Thymus (tissue), 11 donors: ENCODE results near the gene TCN2. TPM values are rescaled to one million over a fixed set of nuclear protein-coding genes. Genes with fewer than 3 reads are reported as not detected.
"Not testable (repeated sequence)": the region's sequence is repeated elsewhere in the genome, so short reads cannot be mapped to it uniquely, and the experiment has no call there.

ENCODE experiments used
- DNase-seq, 9 donors: peaks; one replicate each; pipeline ENCODE4 v3.0.0-alpha.2; 2013; ENCODE audit warnings: low spot score in 9 of 9, low read depth in 6 of 9, missing footprints in 1 of 9
- H3K27ac ChIP-seq, 2 donors: one replicate each; pipeline ENCODE4 v1.5.1; 2013; ENCODE audit warnings: control low read depth in 1 of 2, low read depth in 1 of 2, low read length in 1 of 2, mild to moderate bottlenecking in 1 of 2, moderate library complexity in 1 of 2
- H3K27me3 ChIP-seq, 2 donors: one replicate each; pipeline ENCODE4 v1.5.1; 2013; ENCODE audit warnings: low read length in 1 of 2; ENCODE audit not compliant: control insufficient read depth in 2 of 2, insufficient read depth in 1 of 2
- H3K36me3 ChIP-seq, 2 donors: one replicate each; pipeline ENCODE4 v1.5.1; 2013; ENCODE audit warnings: low read length in 1 of 2, mild to moderate bottlenecking in 1 of 2, moderate library complexity in 1 of 2; ENCODE audit not compliant: control insufficient read depth in 2 of 2, insufficient read depth in 2 of 2
- H3K4me1 ChIP-seq, 2 donors: one replicate each; pipeline ENCODE4 v1.5.1; 2013; ENCODE audit warnings: low read length in 2 of 2; ENCODE audit not compliant: control insufficient read depth in 2 of 2, insufficient read depth in 2 of 2
- H3K4me3 ChIP-seq, 2 donors: one replicate each; pipeline ENCODE4 v1.5.1; 2013; ENCODE audit warnings: low read length in 2 of 2, control low read depth in 1 of 2, mild to moderate bottlenecking in 1 of 2
- H3K9me3 ChIP-seq, 2 donors: one replicate each; pipeline ENCODE4 v1.5.1; 2013; ENCODE audit warnings: low read length in 1 of 2, mild to moderate bottlenecking in 1 of 2; ENCODE audit not compliant: control insufficient read depth in 2 of 2, insufficient read depth in 1 of 2
- WGBS: extraction: QIAGEN DNeasy Blood & Tissue Kit; methylation state at CpG from one replicate; pipeline ENCODE4 v1.1.7; 2013; 5-methylcytosine and 5-hydroxymethylcytosine counted together
- polyA plus RNA-seq: library from polyadenylated mRNA; stranded (reverse); fragments of 200-250 nt; gene quantifications from one replicate; pipeline ENCODE4 v1.2.3, GENCODE V29; 2013
- total RNA-seq: library from RNA; stranded (reverse); fragments of 120-200 nt; gene quantifications from one replicate; pipeline ENCODE4 v1.2.4, GENCODE V29; 2013
- donor health status: healthy.

The TCN2 gene
- total and polyA plus RNA-seq, 2 donors: 3.6 to 10.2 TPM

DNA sequence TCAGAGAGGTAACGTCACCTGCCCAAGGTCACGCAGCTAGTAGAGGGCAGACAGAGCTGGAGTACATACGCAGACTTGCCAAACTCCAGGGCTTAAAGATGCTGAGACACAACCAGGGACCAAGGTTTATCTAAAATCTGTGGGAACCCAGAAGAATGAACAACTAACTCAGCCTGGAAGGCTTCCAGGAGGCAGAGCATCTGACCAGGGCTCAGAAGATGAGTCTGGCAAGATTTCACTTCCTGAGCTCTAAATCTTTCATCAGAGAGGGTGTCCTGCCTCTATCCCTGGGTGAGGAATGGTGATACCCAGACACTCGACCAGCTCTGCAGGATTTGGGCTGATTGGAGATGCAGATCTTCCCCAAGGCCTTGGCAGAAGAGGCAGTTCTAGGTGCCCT is 41.6 kb upstream of the TCN2 start:
- H3K4me1 ChIP-seq: no peaks in the 10 kb centered on the region
- H3K27me3 ChIP-seq: peaks cover 0 to 16% of the 10 kb centered on the region in 2 donors
- H3K4me3 ChIP-seq: no peak overlapping the region
- H3K36me3 ChIP-seq: no peaks in the 10 kb centered on the region
- DNase-seq: no peak
- H3K27ac ChIP-seq: no peak overlapping the region
- H3K9me3 ChIP-seq: no peaks in the 10 kb centered on the region
- 90% methylated on average over 4 of the region's 4 CpGs for WGBS

DNA sequence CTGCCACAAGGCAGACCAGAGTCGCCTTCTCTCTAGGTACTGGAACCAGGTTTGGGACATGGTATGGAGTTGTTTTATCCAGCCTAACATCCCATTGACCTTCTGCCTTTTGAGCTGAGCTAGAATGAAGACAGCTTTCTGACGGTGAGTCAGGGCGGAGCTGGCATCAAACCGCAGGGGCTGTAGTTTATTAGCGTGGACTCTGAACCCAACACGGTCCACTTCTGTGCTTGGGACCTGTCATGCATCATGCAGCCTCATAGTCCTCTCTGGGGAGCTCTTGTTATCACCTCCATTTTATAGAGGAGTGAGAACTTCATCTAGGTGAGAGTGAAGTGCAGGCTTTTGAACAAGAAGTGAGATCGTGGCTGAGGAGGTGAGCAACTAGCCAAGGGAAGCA is 40.8 kb upstream of the TCN2 start:
- DNase-seq: no peak
- Histone ChIP-seq H3K9me3 (no peaks in the 10 kb centered on the region), H3K27ac (no peak overlapping the region), H3K4me3 (no peak overlapping the region), H3K36me3 (no peaks in the 10 kb centered on the region), H3K27me3 (peaks cover 0 to 19% of the 10 kb centered on the region in 2 donors), H3K4me1 (no peaks in the 10 kb centered on the region)
- WGBS: 83% methylated on average over 7 of the region's 7 CpGs

DNA sequence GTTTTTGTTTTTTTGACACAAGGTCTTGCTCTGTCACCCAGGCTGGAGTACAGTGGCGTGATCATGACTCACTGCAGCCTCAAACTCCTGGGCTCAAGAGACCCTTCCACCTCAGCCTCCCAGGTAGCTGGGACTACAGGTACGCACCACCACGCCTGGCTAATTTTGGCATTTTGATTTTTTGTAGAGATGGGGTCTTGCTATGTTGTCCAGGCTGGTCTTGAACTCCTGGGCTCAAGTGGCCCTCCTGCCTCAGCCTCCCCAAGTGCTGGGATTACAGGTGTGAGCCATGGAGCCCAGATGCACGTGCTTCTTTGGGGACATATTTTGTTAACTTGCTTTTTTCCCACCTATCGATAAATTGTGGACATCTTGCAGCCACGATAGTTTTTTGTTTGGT is 39.7 kb upstream of the TCN2 start:
- not testable (repeated sequence) for H3K9me3 ChIP-seq, DNase-seq, H3K36me3 ChIP-seq, H3K4me3 ChIP-seq, H3K27ac ChIP-seq, H3K4me1 ChIP-seq
- peaks cover 0 to 26% of the 10 kb centered on the region in 2 donors for H3K27me3 ChIP-seq
- 93% methylated on average over 6 of the region's 6 CpGs for WGBS

DNA sequence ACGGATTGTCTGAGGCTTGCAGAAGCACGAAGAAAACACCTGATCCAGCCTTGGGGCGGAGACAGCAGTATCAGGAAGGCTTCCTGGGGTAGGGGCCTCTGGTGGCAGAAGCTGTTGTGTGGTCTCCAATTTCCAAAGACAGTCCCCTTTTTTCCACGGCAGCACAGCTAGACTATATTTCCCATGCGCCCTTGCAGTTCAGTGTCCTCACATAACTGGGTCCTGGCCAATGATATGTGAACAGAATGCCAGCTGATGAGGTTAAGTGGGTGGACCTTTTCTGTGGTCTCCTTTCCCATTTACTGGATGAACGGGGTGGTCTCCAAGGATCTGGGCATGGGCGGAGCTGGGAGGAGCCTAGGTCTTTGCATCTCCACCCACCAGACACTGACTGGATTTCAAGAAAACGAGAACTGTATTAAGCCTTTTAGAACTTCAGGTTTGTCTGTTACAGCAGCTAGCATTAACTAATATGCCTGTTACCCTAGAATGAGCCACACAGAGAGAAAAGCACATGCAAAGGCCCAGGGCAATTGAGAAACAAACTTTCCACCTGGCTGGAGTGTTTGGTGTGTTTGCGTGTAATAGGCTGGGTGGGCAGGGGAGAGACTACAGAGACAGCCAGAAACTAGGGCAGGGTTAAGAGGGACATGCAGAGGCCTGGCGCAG is 38.7 kb upstream of the TCN2 start:
- Histone ChIP-seq H3K36me3 (no peaks in the 10 kb centered on the region), H3K27me3 (peaks cover 0 to 36% of the 10 kb centered on the region in 2 donors), H3K27ac (no peak overlapping the region), H3K4me1 (no peaks in the 10 kb centered on the region), H3K9me3 (no peaks in the 10 kb centered on the region), H3K4me3 (no peak overlapping the region)
- DNase-seq: no peak
- 84% methylated on average over 10 of the region's 10 CpGs for WGBS

DNA sequence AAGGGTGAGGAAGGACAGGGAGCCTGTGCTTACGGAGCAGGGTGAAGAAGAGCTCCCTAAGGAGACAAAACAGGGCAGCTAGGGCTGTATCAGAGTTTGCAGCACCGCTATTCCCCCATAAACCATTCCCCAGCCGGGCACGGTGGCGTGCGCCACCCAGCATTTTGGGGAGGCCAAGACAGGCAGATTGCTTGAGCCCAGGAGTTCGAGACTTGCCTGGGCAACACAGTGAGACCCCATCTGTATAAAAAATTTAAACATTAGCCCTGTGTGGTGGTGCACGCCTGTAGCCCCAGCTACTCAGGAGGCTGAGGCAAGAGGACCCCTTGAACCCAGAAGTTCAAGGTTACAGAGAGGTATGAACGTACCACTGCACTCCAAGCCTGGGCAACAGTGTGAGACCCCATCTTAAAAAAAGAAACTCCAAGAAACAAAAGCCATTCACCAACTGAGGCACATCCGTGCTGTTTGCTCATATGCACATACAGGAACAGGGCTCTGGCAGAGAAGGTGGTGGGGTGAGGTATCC is 37.2 kb upstream of the TCN2 start:
- Histone ChIP-seq H3K27me3 (peaks cover 12 to 42% of the 10 kb centered on the region in 2 donors), H3K27ac (no peak overlapping the region), H3K36me3 (no peaks in the 10 kb centered on the region), H3K4me3 (no peak overlapping the region), H3K9me3 (no peaks in the 10 kb centered on the region), H3K4me1 (peaks cover 0 to 1% of the 10 kb centered on the region in 2 donors)
- 94% methylated on average over 10 of the region's 10 CpGs for WGBS
- no peak for DNase-seq

DNA sequence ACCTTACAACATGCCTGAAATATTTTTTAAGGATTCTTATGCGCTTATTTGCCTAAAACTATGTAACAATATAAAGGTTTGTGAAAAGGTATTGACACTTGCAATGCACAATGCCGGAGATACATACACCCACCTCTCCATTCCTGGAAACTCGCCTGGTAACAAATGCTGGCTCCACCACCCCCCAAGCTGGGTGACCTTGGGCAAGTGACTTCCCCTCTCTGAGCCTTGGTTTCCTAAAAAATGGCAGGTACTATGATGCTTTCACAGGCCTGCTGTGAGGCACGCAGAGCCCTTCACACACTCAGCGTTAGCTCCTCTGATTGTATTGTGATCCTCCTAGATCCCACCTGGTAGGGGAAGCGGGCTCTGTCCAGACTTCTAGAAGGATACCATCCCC is 34.8 kb upstream of the TCN2 start:
- Histone ChIP-seq H3K4me3 (no peak overlapping the region), H3K9me3 (no peaks in the 10 kb centered on the region), H3K4me1 (peaks cover 0 to 2% of the 10 kb centered on the region in 2 donors), H3K27ac (no peak overlapping the region), H3K36me3 (peaks cover 11 to 20% of the 10 kb centered on the region in 2 donors), H3K27me3 (peaks cover 19 to 50% of the 10 kb centered on the region in 2 donors)
- DNase-seq: no peak
- 92% methylated on average over 6 of the region's 6 CpGs for WGBS

DNA sequence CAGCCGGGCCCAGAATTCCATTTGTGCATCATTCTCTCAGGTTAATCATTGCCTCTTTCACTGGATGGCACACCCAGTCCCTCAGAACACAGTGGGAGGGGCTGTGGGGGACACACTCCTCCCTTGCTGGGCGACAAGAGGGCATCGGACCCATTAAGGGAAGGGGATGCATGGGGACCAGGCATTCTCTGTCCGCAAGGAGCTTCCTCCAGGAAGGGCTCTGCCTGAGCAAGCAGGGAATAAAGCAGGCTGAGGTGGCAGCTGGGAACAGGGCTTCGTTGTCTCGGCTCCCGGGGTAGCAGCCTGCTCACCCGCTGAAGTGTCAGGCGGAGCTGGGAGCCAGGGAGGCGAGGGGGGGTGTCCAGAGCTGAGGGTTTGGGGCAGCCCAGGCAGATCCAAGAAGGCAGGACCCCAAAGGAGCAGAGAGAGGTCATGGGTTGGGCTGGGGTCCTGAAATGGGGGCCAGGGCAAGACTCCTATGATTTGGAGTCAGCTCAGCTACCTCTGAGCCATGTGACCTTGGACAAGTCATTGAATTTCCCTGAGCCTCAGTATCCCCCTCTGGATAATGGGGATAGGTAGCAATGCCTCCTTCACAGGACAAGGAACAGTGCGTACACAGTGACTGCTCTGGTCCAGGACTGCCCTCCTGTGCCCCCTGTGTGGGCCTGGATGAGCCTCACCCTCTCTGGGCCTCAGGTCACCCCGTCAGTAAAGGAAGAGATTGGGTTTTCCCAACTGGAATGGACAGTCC is 34.0 kb upstream of the TCN2 start:
- H3K27ac ChIP-seq: no peak overlapping the region
- peaks cover 19 to 50% of the 10 kb centered on the region in 2 donors for H3K27me3 ChIP-seq
- peaks cover 0 to 2% of the 10 kb centered on the region in 2 donors for H3K4me1 ChIP-seq
- WGBS: 78% methylated on average over 12 of the region's 12 CpGs
- H3K36me3 ChIP-seq: peaks cover 18 to 20% of the 10 kb centered on the region in 2 donors
- DNase-seq: no peak
- no peaks in the 10 kb centered on the region for H3K9me3 ChIP-seq
- no peak overlapping the region for H3K4me3 ChIP-seq

DNA sequence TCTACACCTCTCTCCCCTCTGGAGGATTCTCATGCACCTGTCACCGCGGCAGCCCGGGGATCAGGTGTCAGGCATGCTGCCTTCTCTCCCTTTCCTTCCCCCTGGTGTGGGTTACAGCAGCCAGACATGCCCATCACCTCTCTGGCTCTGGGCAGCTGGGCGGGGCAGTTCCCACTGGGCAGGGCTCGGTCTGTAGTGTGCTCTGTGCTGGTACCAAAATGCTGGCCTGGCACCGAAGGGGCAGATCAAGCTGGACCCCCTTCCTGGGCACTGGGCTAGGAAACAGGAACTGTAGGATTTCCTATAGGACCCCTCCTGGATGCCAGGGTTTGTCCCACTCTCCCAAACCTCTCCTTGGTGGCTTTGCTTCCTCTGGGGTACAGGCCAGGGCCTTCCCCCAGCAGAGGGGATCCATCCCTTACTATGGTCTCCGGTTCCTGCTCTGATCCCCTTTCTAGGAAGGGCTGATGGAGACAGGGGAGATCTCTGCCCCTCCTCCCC is 33.3 kb upstream of the TCN2 start:
- 65% methylated on average over 7 of the region's 7 CpGs for WGBS
- no peak for DNase-seq
- no peak overlapping the region for H3K27ac ChIP-seq
- H3K27me3 ChIP-seq: peaks cover 19 to 48% of the 10 kb centered on the region in 2 donors
- peaks cover 24 to 25% of the 10 kb centered on the region in 2 donors for H3K36me3 ChIP-seq
- no peak overlapping the region for H3K4me3 ChIP-seq
- peaks cover 0 to 2% of the 10 kb centered on the region in 2 donors for H3K4me1 ChIP-seq
- no peaks in the 10 kb centered on the region for H3K9me3 ChIP-seq
